Measurements from ENCODE around the gene EHD3. TPM values are rescaled to one million over a fixed set of nuclear protein-coding genes. Genes with fewer than 3 reads are reported as not detected.

EHD3 gene
- total and polyA plus RNA-seq, 2 of the 8 experiments (the other 6 are each of a cell fraction or from before 2014, with no cell fraction given): 9.3 to 12.0 TPM

DNA sequence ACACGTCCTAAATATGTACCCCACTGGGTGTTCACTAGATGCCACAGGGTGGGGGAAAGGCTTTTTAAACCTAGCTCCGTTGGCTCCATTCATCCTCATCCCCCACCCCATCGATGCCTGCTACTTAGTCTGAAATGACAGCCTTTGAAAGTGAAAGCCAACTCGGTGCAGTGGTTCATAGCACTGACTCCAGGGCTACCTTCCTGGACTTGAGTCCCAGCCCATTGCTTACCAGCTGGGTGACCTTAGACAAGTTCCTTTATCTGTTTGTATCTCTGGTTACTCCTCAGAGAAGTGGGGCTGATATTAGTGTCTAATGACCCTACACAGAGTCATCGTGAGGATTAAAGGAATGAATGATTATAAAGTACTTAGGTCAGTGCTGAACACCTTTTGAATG is 24.4 kb downstream of the EHD3 start:
- Histone ChIP-seq H3K79me2 (ENCODE audit: control insufficient read depth in 1 of 2, insufficient read depth in 2 of 2, low read length in 2 of 2) (no peaks in the 10 kb centered on the region), H3K18ac (ENCODE audit: extremely low read depth, low read length) (no peak overlapping the region), H2AFZ (ENCODE audit: low read length) (no peak overlapping the region), H3K4me2 (ENCODE audit: insufficient read depth in 1 of 2, low read depth in 2 of 2, low read length in 2 of 2) (no peak overlapping the region), H3K23me2 (ENCODE audit: low read depth, low read length) (no peaks in the 10 kb centered on the region), H4K5ac (ENCODE audit: insufficient read length, low read depth, low read length) (no peak overlapping the region), H4K8ac (ENCODE audit: extremely low read depth, insufficient read depth, low read length) (no peak overlapping the region), H4K91ac (replicated peaks; ENCODE audit: insufficient read length, low read length) (no peak overlapping the region), H4K20me1 (replicated peaks in 1 of 2; ENCODE audit: control insufficient read depth in 1 of 2, insufficient read depth in 2 of 2, low read length in 2 of 2) (no peaks in the 10 kb centered on the region), H2BK20ac (ENCODE audit: low read length) (no peak overlapping the region), H2AK5ac (ENCODE audit: low read depth, low read length) (no peak overlapping the region), H2BK12ac (ENCODE audit: low read depth, low read length) (no peak overlapping the region), H3K36me3 (ENCODE audit: control insufficient read depth in 2 of 4, insufficient read depth in 4 of 4, low read length in 3 of 4) (no peaks in the 10 kb centered on the region; a peak in 1 of 8 replicates), H3K9me3 (ENCODE audit: insufficient read depth in 2 of 2, low read depth in 1 of 2, low read length in 1 of 2) (no peaks in the 10 kb centered on the region), H3K4me3 (ENCODE audit: extremely low read depth in 1 of 4, insufficient read depth in 2 of 4, low read depth in 3 of 4, low read length in 4 of 4) (no peak overlapping the region), H3K79me1 (ENCODE audit: low read depth, low read length) (no peaks in the 10 kb centered on the region; the same call in none of the 2 replicates), H3K27me3 (replicated peaks in 1 of 4; ENCODE audit: control insufficient read depth in 3 of 4, extremely low read depth in 1 of 4, insufficient read depth in 3 of 4, low read length in 3 of 4) (no peaks in the 10 kb centered on the region), H3K14ac (ENCODE audit: insufficient read length) (no peak overlapping the region), H2BK15ac (ENCODE audit: low read length) (no peak overlapping the region), H3K9ac (replicated peaks in 1 of 4; ENCODE audit: extremely low read depth in 1 of 4, low read depth in 3 of 4, low read length in 3 of 4) (no peak overlapping the region), H3K23ac (ENCODE audit: insufficient read length) (no peak overlapping the region), H2BK5ac (ENCODE audit: low read depth, low read length) (no peak overlapping the region), H3K4me1 (replicated peaks in 1 of 4; ENCODE audit: control insufficient read depth in 3 of 4, insufficient read depth in 4 of 4, low read length in 3 of 4) (peaks cover 0 to 8% (median 2%) of the 10 kb centered on the region in 4 experiments; a peak in 3 of 7 replicates), H2BK120ac (replicated peaks; ENCODE audit: low read depth, low read length) (no peak overlapping the region), H3K4ac (replicated peaks; ENCODE audit: insufficient read length, low read depth, low read length) (no peak overlapping the region), H3K56ac (replicated peaks; ENCODE audit: insufficient read length, low read depth, low read length) (no peak overlapping the region), H3K27ac (ENCODE audit: low read depth, low read length) (no peak overlapping the region)
- DNase-seq (ENCODE audit: low read depth in 1 of 2, low spot score in 2 of 2) (no peak), FAIRE-seq (no peak)
- ChIA-PET POLR2A (ENCODE audit: partially characterized antibody) (no interaction called here), CTCF (ENCODE audit: partially characterized antibody) (interaction anchor here (0.6 to 2.7 kb wide), 4 partner anchors 11 to 89 kb away, joined by 3 to 15 read pairs (median 4); no protein-coding TSS in a partner anchor)
- no peak for TF ChIP-seq POLR2A (IDR thresholded peaks at IDR 0.05; ENCODE audit: control extremely low read depth in 1 of 2, low read depth in 2 of 2, low read length in 2 of 2)
- TF ChIP-seq JUND (IDR thresholded peaks at IDR 0.05; ENCODE audit: low read length): no peak
- TF ChIP-seq, protein P1, sequence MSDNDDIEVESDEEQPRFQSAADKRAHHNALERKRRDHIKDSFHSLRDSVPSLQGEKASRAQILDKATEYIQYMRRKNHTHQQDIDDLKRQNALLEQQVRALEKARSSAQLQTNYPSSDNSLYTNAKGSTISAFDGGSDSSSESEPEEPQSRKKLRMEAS (IDR thresholded peaks at IDR 0.05): no peak
- TF ChIP-seq ZNF274 (IDR thresholded peaks at IDR 0.05; ENCODE audit: borderline replicate concordance, extremely low read depth, low read length): no peak
- TF ChIP-seq, protein P2, sequence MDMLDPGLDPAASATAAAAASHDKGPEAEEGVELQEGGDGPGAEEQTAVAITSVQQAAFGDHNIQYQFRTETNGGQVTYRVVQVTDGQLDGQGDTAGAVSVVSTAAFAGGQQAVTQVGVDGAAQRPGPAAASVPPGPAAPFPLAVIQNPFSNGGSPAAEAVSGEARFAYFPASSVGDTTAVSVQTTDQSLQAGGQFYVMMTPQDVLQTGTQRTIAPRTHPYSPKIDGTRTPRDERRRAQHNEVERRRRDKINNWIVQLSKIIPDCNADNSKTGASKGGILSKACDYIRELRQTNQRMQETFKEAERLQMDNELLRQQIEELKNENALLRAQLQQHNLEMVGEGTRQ (IDR thresholded peaks at IDR 0.05; ENCODE audit: low read length): no peak
- no peak for TF ChIP-seq SP2 (IDR thresholded peaks at IDR 0.05; ENCODE audit: low read length)
- no peak for TF ChIP-seq KDM5A (IDR thresholded peaks at IDR 0.05; ENCODE audit: low read length)
- TF ChIP-seq CBX5 (IDR thresholded peaks at IDR 0.05; ENCODE audit: low read depth, low read length): no peak
- no peak for TF ChIP-seq BACH1 (IDR thresholded peaks at IDR 0.05; ENCODE audit: low read length)
- 75% methylated on average over 5 of the region's 5 CpGs; no CpG with 5 or more reads in 1 of the 2 experiments for WGBS, 2 experiments (ENCODE audit: extremely low coverage in 1 of 2, insufficient coverage in 1 of 2, insufficient read length in 1 of 2, insufficient replicate concordance in 2 of 2, low coverage in 1 of 2, low lambda C conversion rate in 2 of 2, missing lambda C conversion rate in 1 of 2)

All from H1 (cell line).